ENCODE measurements around the gene A1BG. TPM values are rescaled to one million over a fixed set of nuclear protein-coding genes. Genes with fewer than 3 reads are reported as not detected.

Gene A1BG
- total and polyA plus RNA-seq, 2 of the 13 experiments (the other 11 are each of a cell fraction or from before 2014, with no cell fraction given): 14.7 to 41.4 TPM

DNA sequence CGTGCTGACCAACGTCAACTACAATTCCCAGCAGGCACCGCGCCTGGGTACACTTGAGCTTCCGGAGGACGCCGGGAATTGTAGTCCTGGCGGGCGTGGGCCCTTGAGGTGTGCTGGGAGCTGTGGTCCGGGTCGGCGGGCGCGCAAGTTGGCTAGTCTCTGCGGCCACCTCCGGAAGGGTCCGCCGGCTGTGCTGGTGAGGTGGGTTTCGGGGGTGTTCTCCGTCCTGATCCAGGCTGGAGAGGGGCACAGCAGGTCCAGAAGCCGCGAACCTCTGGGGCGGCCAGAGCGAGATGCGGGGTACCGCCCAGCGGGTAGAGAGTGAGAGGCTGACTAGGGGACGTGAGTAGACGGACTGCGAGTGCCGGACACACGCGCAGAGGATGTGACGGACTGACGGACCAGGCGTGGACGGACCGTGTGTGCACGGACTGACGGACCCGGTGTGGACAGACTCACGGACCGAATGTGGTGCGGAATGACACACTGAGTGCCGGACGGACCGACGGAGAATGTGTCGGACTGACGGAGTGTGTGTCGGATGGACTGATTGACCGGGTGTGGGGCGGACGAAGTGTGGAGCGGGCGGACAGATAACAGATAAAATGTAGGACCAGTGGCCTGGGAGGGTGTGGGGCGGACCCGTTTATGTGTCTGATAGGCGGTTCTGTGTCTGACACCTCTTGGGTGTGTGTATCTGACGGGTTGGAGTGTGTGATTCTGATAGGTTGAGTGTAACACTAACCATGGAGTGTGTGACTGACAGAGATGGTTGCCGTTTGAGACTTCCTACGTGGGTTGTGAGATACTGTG, 26.2 kb downstream of the A1BG start, which contains the start of gene ZSCAN22 (continued):
- TF ChIP-seq TRAFD1 (CRISPR knock-in tag; IDR thresholded peaks at IDR 0.05; ENCODE audit: borderline replicate concordance) (no peak), ZNF850 (CRISPR knock-in tag; conservative IDR thresholded peaks at IDR 0.05) (no peak), NR2F6 (IDR thresholded peaks at IDR 0.05) (no peak), NR2F6 (CRISPR knock-in tag; IDR thresholded peaks at IDR 0.05) (peak; percentile 27; the same call in 1 of the 2 replicates), ZMYM4 (CRISPR knock-in tag; IDR thresholded peaks at IDR 0.05) (peak; percentile 73; the same call in 1 of the 2 replicates), THAP9 (CRISPR knock-in tag; IDR thresholded peaks at IDR 0.05; ENCODE audit: borderline replicate concordance) (peak; percentile 93; the same call in 1 of the 2 replicates), USF2 (IDR thresholded peaks at IDR 0.05; ENCODE audit: low read depth, low read length) (no peak), USF2 (CRISPR knock-in tag; IDR thresholded peaks at IDR 0.05; ENCODE audit: borderline replicate concordance) (peak; percentile 48; the same call in 1 of the 2 replicates), ZNF205 (CRISPR knock-in tag; IDR thresholded peaks at IDR 0.05) (no peak), ZNF839 (CRISPR knock-in tag; IDR thresholded peaks at IDR 0.05; ENCODE audit: borderline replicate concordance) (peak; percentile 7; the same call in 1 of the 2 replicates), MBD4 (IDR thresholded peaks at IDR 0.05; ENCODE audit: borderline replicate concordance, low read length) (no peak), CENPX (CRISPR knock-in tag; IDR thresholded peaks at IDR 0.05) (no peak), KDM6A (CRISPR knock-in tag; IDR thresholded peaks at IDR 0.05; ENCODE audit: low read depth) (no peak)
- TF ChIP-seq, protein P1, sequence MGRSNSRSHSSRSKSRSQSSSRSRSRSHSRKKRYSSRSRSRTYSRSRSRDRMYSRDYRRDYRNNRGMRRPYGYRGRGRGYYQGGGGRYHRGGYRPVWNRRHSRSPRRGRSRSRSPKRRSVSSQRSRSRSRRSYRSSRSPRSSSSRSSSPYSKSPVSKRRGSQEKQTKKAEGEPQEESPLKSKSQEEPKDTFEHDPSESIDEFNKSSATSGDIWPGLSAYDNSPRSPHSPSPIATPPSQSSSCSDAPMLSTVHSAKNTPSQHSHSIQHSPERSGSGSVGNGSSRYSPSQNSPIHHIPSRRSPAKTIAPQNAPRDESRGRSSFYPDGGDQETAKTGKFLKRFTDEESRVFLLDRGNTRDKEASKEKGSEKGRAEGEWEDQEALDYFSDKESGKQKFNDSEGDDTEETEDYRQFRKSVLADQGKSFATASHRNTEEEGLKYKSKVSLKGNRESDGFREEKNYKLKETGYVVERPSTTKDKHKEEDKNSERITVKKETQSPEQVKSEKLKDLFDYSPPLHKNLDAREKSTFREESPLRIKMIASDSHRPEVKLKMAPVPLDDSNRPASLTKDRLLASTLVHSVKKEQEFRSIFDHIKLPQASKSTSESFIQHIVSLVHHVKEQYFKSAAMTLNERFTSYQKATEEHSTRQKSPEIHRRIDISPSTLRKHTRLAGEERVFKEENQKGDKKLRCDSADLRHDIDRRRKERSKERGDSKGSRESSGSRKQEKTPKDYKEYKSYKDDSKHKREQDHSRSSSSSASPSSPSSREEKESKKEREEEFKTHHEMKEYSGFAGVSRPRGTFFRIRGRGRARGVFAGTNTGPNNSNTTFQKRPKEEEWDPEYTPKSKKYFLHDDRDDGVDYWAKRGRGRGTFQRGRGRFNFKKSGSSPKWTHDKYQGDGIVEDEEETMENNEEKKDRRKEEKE (IDR thresholded peaks at IDR 0.05): no peak
- TF ChIP-seq, protein P2, sequence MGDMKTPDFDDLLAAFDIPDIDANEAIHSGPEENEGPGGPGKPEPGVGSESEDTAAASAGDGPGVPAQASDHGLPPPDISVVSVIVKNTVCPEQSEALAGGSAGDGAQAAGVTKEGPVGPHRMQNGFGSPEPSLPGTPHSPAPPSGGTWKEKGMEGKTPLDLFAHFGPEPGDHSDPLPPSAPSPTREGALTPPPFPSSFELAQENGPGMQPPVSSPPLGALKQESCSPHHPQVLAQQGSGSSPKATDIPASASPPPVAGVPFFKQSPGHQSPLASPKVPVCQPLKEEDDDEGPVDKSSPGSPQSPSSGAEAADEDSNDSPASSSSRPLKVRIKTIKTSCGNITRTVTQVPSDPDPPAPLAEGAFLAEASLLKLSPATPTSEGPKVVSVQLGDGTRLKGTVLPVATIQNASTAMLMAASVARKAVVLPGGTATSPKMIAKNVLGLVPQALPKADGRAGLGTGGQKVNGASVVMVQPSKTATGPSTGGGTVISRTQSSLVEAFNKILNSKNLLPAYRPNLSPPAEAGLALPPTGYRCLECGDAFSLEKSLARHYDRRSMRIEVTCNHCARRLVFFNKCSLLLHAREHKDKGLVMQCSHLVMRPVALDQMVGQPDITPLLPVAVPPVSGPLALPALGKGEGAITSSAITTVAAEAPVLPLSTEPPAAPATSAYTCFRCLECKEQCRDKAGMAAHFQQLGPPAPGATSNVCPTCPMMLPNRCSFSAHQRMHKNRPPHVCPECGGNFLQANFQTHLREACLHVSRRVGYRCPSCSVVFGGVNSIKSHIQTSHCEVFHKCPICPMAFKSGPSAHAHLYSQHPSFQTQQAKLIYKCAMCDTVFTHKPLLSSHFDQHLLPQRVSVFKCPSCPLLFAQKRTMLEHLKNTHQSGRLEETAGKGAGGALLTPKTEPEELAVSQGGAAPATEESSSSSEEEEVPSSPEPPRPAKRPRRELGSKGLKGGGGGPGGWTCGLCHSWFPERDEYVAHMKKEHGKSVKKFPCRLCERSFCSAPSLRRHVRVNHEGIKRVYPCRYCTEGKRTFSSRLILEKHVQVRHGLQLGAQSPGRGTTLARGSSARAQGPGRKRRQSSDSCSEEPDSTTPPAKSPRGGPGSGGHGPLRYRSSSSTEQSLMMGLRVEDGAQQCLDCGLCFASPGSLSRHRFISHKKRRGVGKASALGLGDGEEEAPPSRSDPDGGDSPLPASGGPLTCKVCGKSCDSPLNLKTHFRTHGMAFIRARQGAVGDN (CRISPR knock-in tag; IDR thresholded peaks at IDR 0.05): peak; percentile 90
